GM21381 (cell line): Measurements from ENCODE around the gene INPP5F.
A peak's percentile ranks its signal among the peaks of the same experiment; 100 is the strongest.

ENCODE experiments used
- ATAC-seq: cut with Tn5 transposase; IDR thresholded peaks from one replicate; pipeline ENCODE4 v1.9.1; 2021; ENCODE audit warnings: mild to moderate bottlenecking, moderate library complexity; ENCODE audit not compliant: unreplicated experiment

INPP5F gene

DNA sequence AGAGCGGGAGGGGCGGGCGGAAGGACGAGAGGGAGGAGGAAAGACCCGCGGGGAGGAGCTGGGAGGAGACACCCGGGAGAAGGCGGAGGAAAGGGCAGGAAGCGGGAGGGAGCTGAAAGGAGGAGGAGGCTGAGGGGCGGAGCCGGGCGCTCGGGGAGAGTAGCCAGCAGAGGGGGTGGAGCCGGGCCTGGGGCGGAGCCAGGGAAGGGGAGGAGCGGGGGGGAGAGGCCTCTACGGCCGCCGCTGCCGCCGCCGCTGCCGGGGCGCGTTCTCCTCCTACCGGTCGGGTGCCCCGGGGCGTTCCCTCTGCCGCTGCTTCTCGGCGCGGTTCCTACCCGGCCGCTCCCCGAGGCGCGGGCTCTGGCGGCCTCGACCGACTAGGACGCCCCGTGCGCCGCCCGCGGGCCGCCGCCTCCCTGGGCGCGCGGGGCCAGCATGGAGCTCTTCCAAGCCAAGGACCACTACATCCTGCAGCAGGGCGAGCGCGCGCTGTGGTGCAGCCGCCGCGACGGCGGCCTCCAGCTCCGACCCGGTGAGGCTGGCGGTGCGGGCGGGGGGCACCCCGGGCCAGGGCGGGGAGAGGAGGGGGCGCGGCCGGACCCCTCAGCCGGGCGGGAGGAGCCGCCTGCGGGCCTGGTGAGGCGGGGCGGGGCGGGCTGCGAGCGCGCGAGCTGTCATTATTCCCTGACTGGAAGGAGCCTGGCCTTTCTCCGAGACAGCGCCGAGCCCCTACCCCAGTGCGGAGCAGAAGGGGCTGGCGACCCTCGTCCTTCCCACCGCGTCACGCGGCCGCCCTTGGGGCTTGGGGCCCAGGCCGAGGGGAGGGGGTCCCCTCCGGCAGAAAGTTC, at the start of gene INPP5F:
INPP5F (plus strand) TSS at position 223 of the 848 bp plus-strand sequence; CDS start at position 436, 213 bp downstream.
- ATAC-seq, result peak; percentile 85

GRCh38 chr10:119677126-119677525, 48.7 kb upstream of the INPP5F start:
- no peak for ATAC-seq

GRCh38 chr10:119677904-119678755, 47.7 kb upstream of the INPP5F start:
- no peak for ATAC-seq

DNA sequence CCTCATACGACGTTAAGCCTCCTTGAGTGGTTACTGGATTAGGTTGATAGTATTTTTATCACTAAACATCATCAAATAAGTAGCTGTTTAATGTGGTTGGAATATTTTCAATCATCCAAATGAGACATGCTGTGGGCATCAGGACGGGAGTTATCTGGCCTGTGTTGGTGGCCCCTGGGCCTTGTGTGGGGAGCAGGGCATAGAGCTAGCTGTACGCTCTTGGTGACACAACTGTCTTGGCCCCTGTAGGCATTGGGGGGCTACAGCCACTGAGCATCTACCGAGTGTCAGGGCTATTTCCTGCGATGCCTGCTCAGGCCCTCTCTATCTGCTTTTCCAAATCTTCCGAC, 46.4 kb upstream of the INPP5F start:
- ATAC-seq, result no peak

DNA sequence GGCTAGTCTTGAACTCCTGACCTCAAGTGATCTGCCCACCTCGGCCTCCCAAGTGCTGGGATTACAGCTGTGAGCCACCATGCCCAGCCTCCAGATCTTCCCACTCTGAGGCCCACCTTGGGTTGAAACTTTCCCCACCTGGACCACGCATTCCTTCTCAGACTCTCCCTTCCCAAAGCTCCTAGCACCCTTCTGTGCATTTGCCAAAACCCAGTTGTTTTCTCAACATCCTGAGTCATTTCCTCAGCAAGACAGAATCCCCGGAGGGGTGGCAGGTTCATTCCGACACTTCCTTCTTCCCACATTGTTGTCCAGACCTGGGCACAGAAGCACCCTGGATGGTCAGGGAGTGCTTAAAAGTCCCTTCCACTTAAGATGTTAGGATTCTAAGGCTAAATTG, 45.8 kb upstream of the INPP5F start:
- ATAC-seq, result no peak

DNA sequence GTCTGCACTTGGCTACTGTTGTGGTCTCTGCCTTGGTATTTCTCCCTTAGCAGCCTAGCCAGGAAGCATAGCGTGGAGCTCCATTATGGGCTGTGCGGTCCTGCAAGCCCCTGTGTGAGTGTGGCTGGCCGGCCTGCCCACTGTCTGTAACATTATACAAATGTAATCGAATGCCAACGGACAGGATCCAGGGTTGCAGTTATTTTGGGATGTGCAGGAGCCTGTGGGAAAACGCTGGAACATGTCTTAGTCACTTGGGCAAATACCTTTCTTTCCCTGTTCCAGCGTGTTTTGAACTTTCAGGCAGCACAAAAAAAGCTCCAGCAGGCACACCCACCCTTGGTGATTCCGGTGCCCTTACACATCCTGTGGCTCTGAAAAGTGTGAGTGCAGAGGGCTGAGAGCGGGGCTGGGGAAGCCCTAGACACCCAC, 45.2 kb upstream of the INPP5F start:
- ATAC-seq, result no peak

DNA sequence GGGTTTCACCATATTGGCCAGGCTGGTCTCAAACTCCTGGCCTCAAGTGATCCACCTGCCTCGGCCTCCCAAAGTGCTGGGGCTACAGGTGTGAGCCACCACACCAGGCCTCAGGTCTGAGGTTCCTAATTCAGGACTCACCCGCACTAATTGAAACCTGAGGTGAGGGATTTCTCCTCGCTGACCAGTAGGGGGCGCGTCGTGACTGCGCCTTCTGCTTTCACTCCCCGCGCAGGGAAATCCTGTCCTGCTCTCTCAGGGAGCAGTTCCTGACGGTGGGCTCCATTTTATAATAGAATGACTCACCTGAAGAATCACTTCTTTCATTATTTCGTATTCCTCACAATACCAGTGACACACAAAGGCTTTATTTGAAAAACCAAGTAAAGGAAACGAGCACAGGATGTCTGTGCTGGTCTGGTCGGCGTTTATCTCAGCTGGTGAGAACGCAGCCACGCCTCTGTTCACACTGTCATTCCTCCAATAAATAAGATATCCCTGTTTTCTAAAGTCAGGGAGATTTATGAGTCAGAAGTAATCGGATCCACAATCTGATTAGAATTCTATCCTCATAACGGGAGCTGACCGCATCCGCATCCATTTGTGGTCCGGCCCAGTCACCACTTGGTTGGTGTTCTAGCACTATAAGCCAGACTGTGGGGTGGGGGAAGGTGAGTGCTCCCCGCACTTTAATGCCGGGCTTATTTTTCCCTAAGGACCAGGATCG, 39.2 kb upstream of the INPP5F start:
- peak; percentile 76 for ATAC-seq

DNA sequence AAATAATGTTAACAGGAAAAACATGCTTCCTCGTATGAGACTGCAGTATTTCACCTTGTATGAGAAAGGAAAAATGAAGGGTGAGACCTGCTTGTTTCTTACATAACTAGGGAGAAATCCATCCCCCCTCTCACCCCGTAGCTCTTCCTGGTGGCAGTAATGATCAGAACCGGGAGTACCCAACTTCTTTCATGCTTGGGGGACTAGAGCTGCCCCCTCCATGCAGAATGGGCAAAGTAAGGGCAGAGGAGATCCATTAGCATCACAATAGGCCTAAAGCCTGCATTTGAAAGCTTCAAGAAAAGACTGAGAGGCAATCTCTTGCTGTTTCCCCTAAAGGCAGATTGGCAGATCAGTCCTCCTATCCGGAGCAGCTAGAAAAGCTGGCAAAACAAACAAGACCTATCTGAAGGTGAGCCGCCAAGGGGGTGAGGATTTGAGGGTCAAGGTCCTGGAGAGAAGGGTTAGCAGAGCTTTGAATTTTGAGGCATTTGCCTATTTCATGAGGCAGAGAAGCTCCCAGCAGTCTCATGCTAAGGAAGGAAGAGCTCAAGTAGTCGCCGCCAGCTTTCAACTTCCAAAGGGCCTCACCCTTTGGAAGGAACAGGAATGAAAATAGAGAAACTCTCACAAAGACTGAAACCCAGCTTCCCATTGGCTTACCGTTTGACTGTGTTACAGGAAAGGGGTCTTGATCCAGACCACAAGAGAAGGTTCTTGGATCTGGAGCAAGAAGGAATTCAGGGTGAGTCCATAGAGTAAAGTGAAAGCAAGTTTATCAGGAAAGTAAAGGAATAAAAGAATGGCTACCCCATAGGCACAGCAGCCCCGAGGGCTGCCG, 38.4 kb upstream of the INPP5F start:
- no peak for ATAC-seq

DNA sequence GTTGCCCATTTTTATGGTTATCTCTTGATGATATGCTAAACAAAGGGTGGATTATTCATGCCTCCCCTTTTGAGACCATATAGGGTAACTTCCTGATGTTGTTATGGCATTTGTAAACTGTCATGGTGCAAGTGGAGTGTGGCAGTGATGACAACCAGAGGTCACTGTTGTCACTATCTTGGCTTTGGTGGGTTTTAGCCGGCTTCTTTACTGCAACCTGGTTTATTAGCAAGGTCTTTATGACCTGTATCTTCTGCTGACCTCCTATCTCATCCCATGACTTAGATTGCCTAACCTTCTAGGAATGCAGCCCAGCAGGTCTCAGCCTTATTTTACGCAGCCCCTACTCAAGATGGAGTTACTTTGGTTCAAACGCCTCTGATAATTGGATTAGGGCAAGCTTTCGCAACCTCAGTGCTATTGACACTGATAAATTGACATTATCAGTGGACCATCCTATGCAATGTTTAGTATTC, 37.8 kb upstream of the INPP5F start:
- ATAC-seq, result no peak

GRCh38 chr10:119689016-119689580, 36.8 kb upstream of the INPP5F start:
- ATAC-seq, result no peak

DNA sequence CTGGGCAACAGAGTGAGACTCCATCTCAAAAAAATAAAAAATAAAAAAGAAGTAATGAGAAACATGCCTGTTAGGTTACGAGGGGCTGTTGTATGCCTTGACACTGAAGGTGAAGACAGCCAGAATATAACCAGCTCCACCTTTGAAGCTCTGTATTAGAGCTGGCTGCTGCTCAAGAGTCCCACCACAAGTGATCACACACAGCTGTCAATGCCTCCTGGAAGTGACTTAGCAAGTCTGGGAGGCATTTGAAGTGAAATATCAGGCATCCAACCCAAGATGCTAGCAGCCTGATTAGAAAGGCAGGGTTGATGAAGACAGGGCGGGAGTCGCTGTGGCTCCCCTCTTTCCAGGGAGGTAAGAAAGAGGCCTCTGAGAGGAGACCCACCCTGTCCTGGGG, 34.1 kb upstream of the INPP5F start:
- ATAC-seq, result no peak

- ATAC-seq, result peak; percentile 79
Measured at GRCh38 chr10:119693262-119693957, 32.4 kb upstream of the INPP5F start.

GRCh38 chr10:119694608-119695007, 31.2 kb upstream of the INPP5F start:
- no peak for ATAC-seq

GRCh38 chr10:119700321-119700954, 25.4 kb upstream of the INPP5F start:
- peak; percentile 52 for ATAC-seq

GRCh38 chr10:119701861-119702260, 24.0 kb upstream of the INPP5F start:
- no peak for ATAC-seq

GRCh38 chr10:119702583-119702982, 23.3 kb upstream of the INPP5F start:
- no peak for ATAC-seq

- ATAC-seq, result no peak
Measured at GRCh38 chr10:119703903-119704508, 21.8 kb upstream of the INPP5F start.

DNA sequence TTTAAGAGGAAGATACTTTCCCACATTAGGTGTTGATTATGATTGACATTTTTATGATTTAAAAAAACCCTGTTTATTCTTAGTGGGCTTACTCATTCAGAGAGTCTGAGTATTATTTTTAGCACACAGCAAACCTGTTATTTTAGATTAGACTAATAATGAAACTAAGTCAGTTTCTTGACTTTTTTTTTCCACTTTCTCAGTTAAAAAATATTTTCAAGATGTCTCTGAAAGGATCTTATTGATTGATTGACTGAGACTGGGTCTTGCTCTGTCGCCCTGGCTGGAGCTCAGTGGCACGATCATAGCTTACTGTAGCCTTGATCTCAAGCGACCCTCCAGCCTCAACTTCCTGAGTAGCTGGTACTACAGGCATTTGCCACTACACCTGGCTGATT, 20.4 kb upstream of the INPP5F start:
- peak; percentile 51 for ATAC-seq
